AG04450 (cell line): ENCODE data around the gene APAF1. TPM values are rescaled to one million over a fixed set of nuclear protein-coding genes. Genes with fewer than 3 reads are reported as not detected.
A peak's percentile ranks its signal among the peaks of the same experiment; 100 is the strongest.

Experiments used
- CTCF ChIA-PET: fragments of 300-600, 350-600 bp; formaldehyde crosslinking; extraction: SDS; loops from one replicate; lab custom pipeline; 2022; ENCODE audit warnings: antibody characterized with exemption, inconsistent platforms; lab: Charles Lee
- POLR2A ChIA-PET: fragments of 350-600 bp; formaldehyde crosslinking; extraction: SDS; loops from one replicate; lab custom pipeline; 2021; ENCODE audit warnings: antibody characterized with exemption, inconsistent platforms; lab: Yijun Ruan, JAX
- DNase-seq: peaks from one replicate; pipeline ENCODE4 v3.0.0-alpha.2; 2011; ENCODE audit warnings: low read depth, low spot score
- H3K27ac ChIP-seq: one replicate; pipeline ENCODE4 v1.5.1; 2012; ENCODE audit warnings: low read depth, low read length, control low read depth
- H3K27me3 ChIP-seq: one replicate; pipeline ENCODE4 v1.6.0; 2012; ENCODE audit warnings: low read length; ENCODE audit not compliant: control insufficient read depth, insufficient read depth
- H3K4me3 ChIP-seq: 2 replicates; pipeline ENCODE4 v1.5.1; 2011; ENCODE audit warnings: mild to moderate bottlenecking, low read depth, low read length, control low read depth
- H3K9me3 ChIP-seq: 2 replicates; pipeline ENCODE4 v1.5.1; 2012; ENCODE audit warnings: low read length; ENCODE audit not compliant: control insufficient read depth, insufficient read depth
- CTCF ChIP-seq: IDR thresholded peaks from 2 replicates; pipeline ENCODE4 v1.5.1; 2011; ENCODE audit warnings: low read depth, low read length, control low read depth, inconsistent platforms
- polyA plus RNA-seq: library from polyadenylated mRNA; depleted of rRNA; stranded (reverse); fragments of >200 nt; gene quantifications from 2 replicates; pipeline ENCODE4 v1.2.3, GENCODE V29; 2011

The APAF1 gene
- polyA plus RNA-seq, 1 experiment, result 21.0 TPM

GRCh38 chr12:98646294-98647090, 1.4 kb downstream of the APAF1 start:
- TF ChIP-seq CTCF, result no peak
- no peaks in the 10 kb centered on the region for H3K27me3 ChIP-seq
- no peaks in the 10 kb centered on the region; the same call in 1 of the 2 replicates for H3K9me3 ChIP-seq
- ChIA-PET POLR2A (no interaction called here), CTCF (interaction anchor here (0.9 to 1.3 kb wide), 2 partner anchors 80 to 155 kb away, joined by 4 to 5 read pairs; no protein-coding TSS in a partner anchor)
- no peak overlapping the region for H3K27ac ChIP-seq
- no peak for DNase-seq
- H3K4me3 ChIP-seq, result peak overlapping the region; percentile 74

DNA sequence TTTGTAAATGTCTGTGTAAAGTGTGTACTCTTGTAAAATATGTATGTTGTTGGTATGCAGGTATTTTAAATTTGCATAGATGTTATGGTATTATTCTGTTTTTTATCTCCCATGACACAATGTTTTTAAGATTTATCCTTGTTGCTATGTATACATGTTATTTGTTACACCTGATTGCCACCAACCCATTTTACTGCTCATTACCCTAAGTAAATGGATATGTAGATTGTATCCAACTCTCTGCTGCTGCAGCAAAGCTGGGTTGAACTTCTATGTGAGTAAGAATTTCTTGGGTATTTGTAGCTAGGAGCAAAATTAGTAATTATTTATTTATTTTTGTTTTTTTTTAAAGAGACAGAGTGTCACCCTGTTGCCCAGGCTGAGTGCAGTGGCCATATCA, 6.2 kb downstream of the APAF1 start:
- no peak for DNase-seq
- Histone ChIP-seq H3K4me3 (no peak overlapping the region), H3K9me3 (no peaks in the 10 kb centered on the region), H3K27me3 (no peaks in the 10 kb centered on the region), H3K27ac (no peak overlapping the region)
- CTCF ChIA-PET, result interaction anchor here (0.9 to 7.7 kb wide), 5 partner anchors 86 to 227 kb away, joined by 3 to 127 read pairs (median 3); no protein-coding TSS in a partner anchor
- POLR2A ChIA-PET, result no interaction called here
- TF ChIP-seq CTCF, result no peak

DNA sequence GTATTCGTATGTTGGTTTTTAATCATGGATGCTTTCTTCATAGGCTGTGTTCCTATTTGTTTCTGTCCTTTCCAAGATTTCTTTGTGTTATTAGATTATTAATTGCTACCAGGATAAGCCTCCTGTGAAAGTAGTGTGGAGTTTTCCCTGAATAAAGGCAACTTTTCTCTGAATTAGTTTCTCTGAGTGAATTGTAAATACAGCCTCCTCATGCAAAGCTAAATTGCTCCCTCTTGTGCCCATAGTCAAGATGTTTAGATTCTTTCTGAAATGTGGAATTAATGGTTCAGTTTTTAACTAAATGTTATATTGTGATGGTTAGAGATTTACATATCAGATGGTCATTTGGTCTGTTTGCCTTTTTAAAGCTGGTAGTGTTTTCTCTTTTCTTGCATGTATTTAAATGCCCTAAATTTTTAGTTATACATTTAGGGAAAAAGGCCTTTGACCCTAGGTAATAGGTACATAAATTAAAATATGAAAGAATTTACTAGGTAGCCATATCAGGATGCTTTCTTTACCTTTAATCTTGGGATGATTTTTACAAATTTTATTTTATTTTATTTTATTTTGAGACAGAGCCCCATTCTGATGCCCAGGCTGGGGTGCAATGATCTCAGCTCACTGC, 8.9 kb downstream of the APAF1 start:
- CTCF ChIA-PET, result interaction anchor here (0.6 to 7.7 kb wide), 39 partner anchors 9 to 239 kb away, joined by 3 to 127 read pairs (median 4); partner anchors contain the start of genes APAF1 and IKBIP
- TF ChIP-seq CTCF, result peak; percentile 72
- DNase-seq, result peak; percentile 34
- no peak overlapping the region for H3K4me3 ChIP-seq
- no peaks in the 10 kb centered on the region for H3K9me3 ChIP-seq
- no peaks in the 10 kb centered on the region for H3K27me3 ChIP-seq
- H3K27ac ChIP-seq, result no peak overlapping the region
- POLR2A ChIA-PET, result interaction anchor here (0.5 kb wide), 1 partner anchor 55 kb away, joined by 3 read pairs; no protein-coding TSS in a partner anchor

GRCh38 chr12:98656289-98657101, 11.4 kb downstream of the APAF1 start:
- CTCF ChIA-PET, result interaction anchor here (0.6 to 0.8 kb wide), 2 partner anchors 90 to 1259 kb away, joined by 3 to 4 read pairs; no protein-coding TSS in a partner anchor
- H3K4me3 ChIP-seq, result no peak overlapping the region
- H3K27ac ChIP-seq, result no peak overlapping the region
- DNase-seq, result no peak
- no peaks in the 10 kb centered on the region for H3K9me3 ChIP-seq
- no peak for TF ChIP-seq CTCF
- H3K27me3 ChIP-seq, result no peaks in the 10 kb centered on the region
- POLR2A ChIA-PET, result no interaction called here
